Stimulated activated CD4-positive, alpha-beta T cell treated with anti-CD3 and anti-CD28 coated beads, Interleukin-2, amount 100 ng/mL, for 48 hours (primary cell): ENCODE data around the gene RCOR3.
"Not testable (repeated sequence)": the region's sequence is repeated elsewhere in the genome, so short reads cannot be mapped to it uniquely, and the experiment has no call there.

Experiments used
- DNase-seq, 2 donors: peaks; one replicate each; pipeline ENCODE4 v3.0.0-alpha.2; 2020

The RCOR3 gene

GRCh38 chr1:211341999-211342398 lies 82.8 kb downstream of the RCOR3 start:
- DNase-seq = no peak

GRCh38 chr1:211343607-211344006 lies 84.4 kb downstream of the RCOR3 start:
- no peak for DNase-seq

- DNase-seq = no peak
Measured at GRCh38 chr1:211344152-211344618, 85.0 kb downstream of the RCOR3 start.

GRCh38 chr1:211345719-211346118 lies 86.6 kb downstream of the RCOR3 start:
- no peak for DNase-seq

GRCh38 chr1:211347077-211347844 lies 88.1 kb downstream of the RCOR3 start:
- no peak for DNase-seq

- DNase-seq = no peak
Measured at GRCh38 chr1:211348547-211348946, 89.4 kb downstream of the RCOR3 start.

GRCh38 chr1:211349741-211350140 lies 90.6 kb downstream of the RCOR3 start:
- no peak for DNase-seq

GRCh38 chr1:211352055-211352454 lies 92.9 kb downstream of the RCOR3 start:
- not testable (repeated sequence) for DNase-seq

- DNase-seq = no peak
Measured at GRCh38 chr1:211352465-211352864, 93.3 kb downstream of the RCOR3 start.

GRCh38 chr1:211352985-211353515 lies 93.9 kb downstream of the RCOR3 start:
- DNase-seq = peak; percentile 51 to 58

GRCh38 chr1:211353562-211354212 lies 94.5 kb downstream of the RCOR3 start:
- DNase-seq = no peak

- DNase-seq = no peak
Measured at GRCh38 chr1:211355873-211356272, 96.7 kb downstream of the RCOR3 start.

GRCh38 chr1:211356723-211357407 lies 97.7 kb downstream of the RCOR3 start:
- no peak for DNase-seq

- no peak for DNase-seq
Measured at GRCh38 chr1:211358685-211359084, 99.5 kb downstream of the RCOR3 start.

GRCh38 chr1:211359876-211360275 lies 100.7 kb downstream of the RCOR3 start:
- DNase-seq = no peak

- no peak for DNase-seq
Measured at GRCh38 chr1:211361202-211361601, 102.0 kb downstream of the RCOR3 start.
